Activated CD4-positive, alpha-beta T cell treated with anti-CD3 and anti-CD28 coated beads, Interleukin-2, Interleukin-6, amounts not matched to agents 100 ng/mL and 50 ng/mL, durations not matched to agents 16 hours and 8 hours (primary cell): ENCODE data around the gene RBM20.
"Not testable (repeated sequence)": the region's sequence is repeated elsewhere in the genome, so short reads cannot be mapped to it uniquely, and the experiment has no call there.

Experiments
- DNase-seq: peaks from one replicate; pipeline ENCODE4 v3.0.0-alpha.2; 2020

RBM20 gene

GRCh38 chr10:110625951-110626855 is 17.9 kb upstream of the RBM20 start:
- DNase-seq: no peak

GRCh38 chr10:110628161-110628560 is 16.0 kb upstream of the RBM20 start:
- no peak for DNase-seq

- no peak for DNase-seq
Observed at GRCh38 chr10:110629680-110630191, 14.4 kb upstream of the RBM20 start.

GRCh38 chr10:110631934-110632333 is 12.2 kb upstream of the RBM20 start:
- DNase-seq: no peak

GRCh38 chr10:110632591-110633215 is 11.4 kb upstream of the RBM20 start:
- DNase-seq: no peak

GRCh38 chr10:110634527-110635209 is 9.5 kb upstream of the RBM20 start:
- DNase-seq: no peak

- DNase-seq: no peak
Observed at GRCh38 chr10:110636572-110636931, 7.6 kb upstream of the RBM20 start.

GRCh38 chr10:110636932-110637557 is 7.1 kb upstream of the RBM20 start:
- no peak for DNase-seq

- DNase-seq: no peak
Observed at GRCh38 chr10:110637558-110638053, 6.5 kb upstream of the RBM20 start.

- no peak for DNase-seq
Observed at GRCh38 chr10:110638319-110638718, 5.8 kb upstream of the RBM20 start.

GRCh38 chr10:110639046-110639445 is 5.1 kb upstream of the RBM20 start:
- DNase-seq: not testable (repeated sequence)

- DNase-seq: not testable (repeated sequence)
Observed at GRCh38 chr10:110639858-110640257, 4.3 kb upstream of the RBM20 start.

- DNase-seq: peak; percentile 45
Observed at GRCh38 chr10:110641256-110641655, 2.9 kb upstream of the RBM20 start.

GRCh38 chr10:110642204-110643034 is 1.7 kb upstream of the RBM20 start:
- DNase-seq: no peak

GRCh38 chr10:110643035-110643652 is 992 bp upstream of the RBM20 start:
- no peak for DNase-seq

- no peak for DNase-seq
Observed at GRCh38 chr10:110644598-110645462, 694 bp downstream of the RBM20 start.

GRCh38 chr10:110646417-110647135 is 2.4 kb downstream of the RBM20 start:
- DNase-seq: no peak

GRCh38 chr10:110647136-110647430 is 2.9 kb downstream of the RBM20 start:
- no peak for DNase-seq

- no peak for DNase-seq
Observed at GRCh38 chr10:110648692-110649346, 4.7 kb downstream of the RBM20 start.
